Stimulated activated CD8-positive, alpha-beta memory T cell treated with anti-CD3 and anti-CD28 coated beads, Interleukin-4, amount 100 ng/mL, for 1 hour (primary cell): Measurements from ENCODE around the gene JCAD.
A peak's percentile ranks its signal among the peaks of the same experiment; 100 is the strongest.
"Not testable (repeated sequence)": the region's sequence is repeated elsewhere in the genome, so short reads cannot be mapped to it uniquely, and the experiment has no call there.

Experiments
- DNase-seq, 2 donors: peaks; one replicate each; pipeline ENCODE4 v3.0.0-alpha.2; 2020; ENCODE audit warnings: low read depth in 2 of 2, low spot score in 1 of 2

The JCAD gene, protein sequence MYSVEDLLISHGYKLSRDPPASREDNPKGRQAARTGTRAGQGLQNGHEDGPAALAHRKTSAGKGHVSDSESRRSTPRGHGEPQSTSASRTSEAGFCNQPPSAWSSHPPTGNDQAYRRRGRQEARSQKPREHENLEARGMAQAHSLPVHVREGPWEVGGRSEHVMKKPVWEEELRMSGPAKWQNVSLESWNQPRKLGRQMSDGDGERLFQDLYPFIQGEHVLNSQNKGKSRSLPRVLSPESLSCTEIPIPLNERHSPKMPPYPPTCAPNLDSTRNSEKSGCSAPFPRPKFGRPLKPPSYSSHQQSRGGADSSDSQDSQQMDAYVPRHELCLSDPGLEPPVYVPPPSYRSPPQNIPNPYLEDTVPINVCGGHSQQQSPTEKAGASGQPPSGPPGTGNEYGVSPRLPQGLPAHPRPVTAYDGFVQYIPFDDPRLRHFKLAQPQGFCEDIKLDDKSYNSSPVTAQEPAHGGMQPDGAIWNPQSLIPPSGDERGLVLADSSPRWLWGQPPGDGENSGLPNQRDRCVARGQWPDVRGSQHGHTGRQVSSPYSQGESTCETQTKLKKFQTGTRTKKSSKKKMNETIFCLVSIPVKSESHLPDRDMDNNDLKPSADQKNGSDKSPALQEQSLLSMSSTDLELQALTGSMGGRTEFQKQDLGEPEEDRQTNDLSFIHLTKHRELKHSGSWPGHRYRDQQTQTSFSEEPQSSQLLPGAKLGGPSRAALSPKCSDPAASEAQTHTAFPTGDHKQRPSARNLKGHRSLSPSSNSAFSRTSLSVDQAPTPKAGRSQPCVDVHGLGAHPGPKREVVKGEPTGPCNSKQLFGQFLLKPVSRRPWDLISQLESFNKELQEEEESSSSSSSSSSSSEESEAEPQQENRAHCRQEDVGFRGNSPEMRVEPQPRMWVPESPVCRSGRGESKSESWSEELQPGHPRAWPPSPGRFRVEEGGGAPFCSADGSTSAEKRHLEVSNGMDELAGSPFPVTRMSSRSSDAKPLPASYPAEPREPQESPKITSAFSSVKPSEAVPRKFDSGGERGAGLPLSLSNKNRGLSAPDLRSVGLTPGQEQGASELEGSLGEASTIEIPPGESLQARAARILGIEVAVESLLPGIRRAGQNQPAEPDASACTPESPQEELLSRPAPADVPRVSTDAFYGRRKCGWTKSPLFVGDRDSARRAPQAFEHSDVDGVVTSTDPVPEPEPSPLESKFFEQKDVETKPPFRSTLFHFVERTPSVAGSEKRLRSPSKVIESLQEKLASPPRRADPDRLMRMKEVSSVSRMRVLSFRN (N-terminal part only)

DNA sequence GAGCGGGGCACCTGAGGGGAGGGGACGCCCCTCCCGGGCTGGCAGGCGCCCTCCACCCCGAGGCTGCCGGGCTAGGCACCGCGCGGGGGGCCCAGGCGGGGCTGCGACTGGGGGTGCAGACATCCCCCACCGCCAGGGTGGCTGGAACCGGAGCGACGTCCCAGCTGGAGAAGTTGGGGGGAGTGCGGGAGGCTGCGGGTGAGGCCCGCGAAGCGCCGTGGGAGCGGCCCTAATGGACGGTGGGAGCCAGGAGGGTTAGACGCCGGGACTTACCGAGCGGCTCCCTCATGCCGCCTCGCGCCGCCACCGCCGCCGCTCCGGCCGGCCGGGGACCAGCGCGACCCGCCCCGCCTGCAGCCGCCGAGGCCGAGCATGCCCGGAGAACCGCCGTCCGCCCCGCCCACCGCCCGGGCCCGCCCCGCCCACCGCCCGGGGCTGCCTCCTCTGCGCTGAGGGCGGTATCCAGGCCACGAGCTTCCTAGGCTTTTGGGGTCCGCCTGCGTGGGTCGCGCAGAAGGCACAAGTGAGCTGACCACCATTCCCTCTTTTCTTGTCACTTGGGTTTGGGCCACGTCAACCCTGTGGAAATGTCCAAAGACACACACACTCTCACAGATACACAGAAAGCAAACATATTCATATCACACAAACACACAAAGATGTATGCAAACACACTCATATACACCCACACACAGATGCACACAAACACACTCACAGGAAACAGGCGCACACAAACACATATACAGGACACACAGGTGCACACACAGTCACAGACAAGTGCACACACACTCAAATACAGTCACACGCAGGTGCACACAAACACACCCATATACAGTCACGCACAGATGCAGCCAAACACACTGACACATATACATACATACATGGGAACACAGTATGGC, at the start of gene JCAD:
TSS of gene JCAD (minus strand) at position 378 of the 899 bp plus-strand sequence. CDS start 11,774 bp downstream, outside the sequence.
- DNase-seq, result peak; percentile 15 to 22

DNA sequence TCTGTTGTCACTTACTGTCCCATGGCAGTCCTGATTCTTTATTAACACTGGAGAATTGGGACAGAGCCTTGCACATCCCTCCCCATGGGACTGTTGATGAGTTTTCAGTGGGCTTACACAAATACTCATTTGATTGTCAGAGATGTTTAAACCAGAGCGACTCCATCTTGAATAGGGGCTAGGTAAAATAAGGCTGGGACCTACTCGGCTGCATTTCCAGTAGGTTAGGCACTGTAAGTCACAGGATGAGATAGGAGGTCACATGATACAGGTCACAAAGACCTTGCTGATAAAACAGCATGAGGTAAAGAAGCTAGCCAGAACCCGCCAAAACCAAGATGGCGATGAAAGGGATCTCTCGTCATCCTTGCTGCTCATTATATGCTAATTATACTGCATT, 47.6 kb upstream of the JCAD start:
- no peak for DNase-seq

DNA sequence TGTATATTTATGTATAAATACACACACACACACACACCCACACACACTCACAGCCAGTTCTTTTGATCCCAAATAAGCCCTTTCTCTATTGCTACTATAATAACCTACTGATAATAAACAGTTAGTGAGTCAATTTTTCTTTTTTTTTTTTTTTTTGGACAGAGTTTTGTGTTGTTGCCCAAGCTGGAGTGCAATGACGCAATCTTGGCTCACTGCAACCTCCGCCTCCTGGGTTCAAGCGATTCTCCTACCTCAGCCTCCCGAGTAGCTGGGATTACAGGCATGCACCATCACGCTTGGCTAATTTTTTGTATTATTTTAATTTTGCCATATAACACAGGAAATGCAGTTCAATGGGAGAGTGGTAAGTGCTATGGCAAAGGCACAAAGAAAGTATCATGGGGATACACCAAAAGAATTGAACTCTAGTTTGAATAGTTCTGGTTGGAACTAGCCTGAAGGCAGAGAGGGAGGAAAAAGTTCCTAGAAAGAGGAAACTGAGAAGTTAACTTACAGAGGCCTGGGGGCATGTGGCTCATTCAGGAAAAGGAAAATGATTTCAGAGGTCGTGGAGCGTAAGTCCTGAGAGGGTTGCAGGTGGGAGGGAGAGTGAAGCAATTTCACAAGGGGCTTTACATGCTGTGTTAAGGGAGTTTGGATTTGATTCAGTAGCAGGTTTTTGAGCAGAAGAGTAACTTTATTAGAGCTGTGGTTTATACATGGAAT, 44.4 kb upstream of the JCAD start:
- DNase-seq, result no peak

DNA sequence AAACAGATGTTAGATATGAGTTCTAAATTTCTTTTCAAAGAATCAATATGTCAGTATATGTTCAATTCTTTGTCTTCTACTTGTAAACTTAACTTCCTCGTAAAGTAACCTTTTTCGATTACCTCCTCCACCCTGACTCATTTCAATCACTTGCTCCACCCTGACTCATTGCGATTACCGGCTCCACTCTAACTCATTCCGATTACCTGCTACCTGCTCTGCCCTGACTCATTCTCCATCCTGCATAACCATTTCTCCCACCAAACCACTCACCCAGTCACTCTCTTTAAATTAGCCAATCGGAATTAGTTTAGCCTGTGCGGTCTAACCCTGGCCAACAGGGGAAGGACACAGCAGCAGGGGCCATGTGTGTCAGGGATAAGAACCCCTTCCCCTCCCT, 40.3 kb upstream of the JCAD start:
- not testable (repeated sequence) for DNase-seq

DNA sequence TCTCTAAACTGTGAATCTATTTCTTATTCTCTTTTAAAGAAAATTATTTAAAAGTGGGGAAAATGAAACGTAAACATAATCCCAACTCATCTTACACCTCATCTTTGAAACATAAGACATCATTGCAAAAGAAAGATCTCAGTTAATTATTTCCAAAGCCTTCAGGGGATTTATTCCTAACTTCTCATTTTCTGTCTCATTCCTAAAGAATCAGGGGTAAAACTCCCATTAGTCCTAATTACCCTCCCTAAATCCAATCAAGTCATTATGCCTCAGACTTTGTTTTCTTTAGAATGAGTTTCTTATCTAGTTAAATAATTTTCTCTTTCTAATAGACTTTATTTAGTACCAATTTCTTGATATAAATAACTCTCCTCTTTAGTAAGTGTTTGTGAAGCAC, 39.7 kb upstream of the JCAD start:
- DNase-seq, result no peak

DNA sequence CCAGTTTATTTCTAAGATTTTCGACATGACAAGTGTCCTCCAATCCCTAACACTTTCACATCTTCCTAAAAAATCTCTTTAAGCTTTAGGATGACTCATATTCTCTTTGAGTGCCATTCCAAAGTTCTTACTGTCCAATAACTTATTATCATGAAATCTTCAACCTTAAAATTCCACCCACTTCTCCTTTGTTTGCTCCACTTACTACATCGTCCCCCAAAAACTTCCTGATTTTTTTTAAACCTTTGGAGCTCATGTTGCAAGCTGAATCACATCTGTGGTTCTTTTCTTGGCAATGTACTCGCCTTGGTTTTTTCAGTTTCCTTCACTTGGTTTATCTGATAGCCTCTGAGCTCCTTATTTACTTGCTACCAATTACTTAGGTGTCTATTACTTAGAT, 39.2 kb upstream of the JCAD start:
- no peak for DNase-seq

DNA sequence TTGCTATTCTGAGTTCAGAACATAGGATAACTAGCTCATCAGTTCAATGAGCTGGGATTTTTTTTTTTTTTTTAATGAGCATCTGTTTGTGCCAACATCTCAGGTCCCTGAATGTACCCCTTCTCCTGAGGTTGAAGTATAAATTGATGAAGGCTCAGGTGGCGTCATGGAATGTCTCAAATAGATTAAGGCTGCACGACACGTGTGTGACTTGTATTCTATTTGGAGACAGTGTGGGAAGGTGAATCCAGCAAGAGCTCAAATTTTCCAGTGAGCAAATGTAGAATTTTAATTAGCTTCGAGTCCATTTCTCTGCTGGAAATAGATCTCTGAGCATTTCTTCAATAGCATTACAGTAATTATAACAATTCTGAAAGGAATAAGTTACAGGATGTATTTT, 37.2 kb upstream of the JCAD start:
- DNase-seq, result no peak

DNA sequence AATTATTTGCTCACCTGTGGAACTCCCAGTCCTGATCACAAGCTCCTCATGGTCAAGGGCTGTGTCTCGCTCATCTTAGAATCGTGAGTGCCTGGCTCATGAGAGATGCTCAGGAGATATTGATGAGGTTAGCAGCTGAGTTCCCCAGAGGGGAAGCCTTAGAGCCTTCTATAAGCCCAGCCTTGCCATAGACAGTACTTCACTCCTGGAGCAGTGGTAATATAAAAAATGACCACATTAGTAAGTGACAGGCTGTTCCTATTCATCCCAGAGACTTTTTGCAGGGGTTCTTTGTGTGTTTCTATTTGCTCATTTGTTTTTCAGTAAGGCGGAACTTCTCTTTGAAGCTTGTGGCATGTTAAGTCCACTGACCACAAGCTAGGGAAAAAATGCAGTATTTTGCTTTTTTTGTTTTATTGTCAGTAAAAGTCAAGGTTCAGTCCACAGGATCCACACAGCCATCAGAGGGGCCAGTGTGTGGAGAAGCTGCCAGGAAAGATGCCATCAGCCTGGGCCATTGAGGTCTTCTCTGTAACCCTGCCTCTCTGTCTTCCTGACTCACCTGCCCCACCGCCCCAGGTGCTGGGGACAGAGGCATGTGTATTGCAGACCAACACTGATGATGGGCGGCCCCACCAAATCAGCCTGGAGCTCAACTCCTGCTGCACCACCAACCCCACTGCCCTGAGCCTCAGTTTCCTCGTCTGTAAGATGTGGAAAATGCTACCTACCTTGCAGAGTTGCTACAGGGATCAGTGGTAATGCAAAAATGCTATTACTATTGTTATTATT, 36.4 kb upstream of the JCAD start:
- no peak for DNase-seq

DNA sequence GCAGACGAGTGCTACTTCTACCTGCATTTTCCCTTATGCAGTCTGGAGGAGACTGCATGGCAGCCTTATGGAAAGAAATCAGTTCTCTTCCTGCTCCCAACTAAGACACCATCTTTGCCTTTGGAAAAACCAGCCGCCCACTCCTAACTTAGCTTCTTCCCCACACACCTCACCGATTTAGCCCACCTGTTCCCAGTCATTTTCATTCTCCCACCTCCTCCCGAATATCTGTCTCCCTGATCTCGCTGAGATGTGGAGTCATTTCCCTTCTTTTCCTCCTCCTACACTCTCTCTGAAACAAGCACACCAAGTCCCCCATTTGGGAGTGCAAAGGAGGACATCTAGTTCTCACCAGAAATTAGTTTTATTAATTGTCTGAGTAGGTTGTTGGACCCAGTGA, 35.2 kb upstream of the JCAD start:
- no peak for DNase-seq

DNA sequence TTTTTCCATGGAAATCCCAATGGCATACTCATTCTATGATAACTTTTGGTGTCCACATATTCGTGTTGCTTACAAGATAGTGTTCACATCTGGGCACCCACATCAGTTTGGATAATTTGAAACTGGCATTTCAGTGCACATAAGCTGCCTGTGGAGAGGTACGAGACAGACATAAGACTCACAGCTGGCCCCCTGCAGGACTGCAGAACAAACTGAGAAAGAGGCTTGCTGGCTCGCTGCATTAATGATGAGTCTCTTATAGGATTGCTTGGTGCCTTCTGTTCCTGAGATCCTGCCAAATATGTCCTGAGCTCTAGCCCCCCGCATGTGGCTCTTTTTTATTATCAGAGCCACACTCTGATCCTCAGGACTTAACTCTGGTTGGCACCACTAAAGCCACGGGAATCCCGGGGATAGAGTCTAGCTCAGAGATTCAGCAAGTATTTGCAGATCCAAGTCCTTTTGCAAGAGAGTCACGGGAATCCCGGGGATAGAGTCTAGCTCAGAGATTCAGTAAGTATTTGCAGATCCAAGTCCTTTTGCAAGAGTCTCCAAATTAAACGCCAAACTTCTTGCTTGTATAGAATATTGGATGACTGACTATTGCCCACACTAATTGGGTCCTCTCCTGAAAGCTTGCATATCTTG, 34.0 kb upstream of the JCAD start:
- no peak for DNase-seq

DNA sequence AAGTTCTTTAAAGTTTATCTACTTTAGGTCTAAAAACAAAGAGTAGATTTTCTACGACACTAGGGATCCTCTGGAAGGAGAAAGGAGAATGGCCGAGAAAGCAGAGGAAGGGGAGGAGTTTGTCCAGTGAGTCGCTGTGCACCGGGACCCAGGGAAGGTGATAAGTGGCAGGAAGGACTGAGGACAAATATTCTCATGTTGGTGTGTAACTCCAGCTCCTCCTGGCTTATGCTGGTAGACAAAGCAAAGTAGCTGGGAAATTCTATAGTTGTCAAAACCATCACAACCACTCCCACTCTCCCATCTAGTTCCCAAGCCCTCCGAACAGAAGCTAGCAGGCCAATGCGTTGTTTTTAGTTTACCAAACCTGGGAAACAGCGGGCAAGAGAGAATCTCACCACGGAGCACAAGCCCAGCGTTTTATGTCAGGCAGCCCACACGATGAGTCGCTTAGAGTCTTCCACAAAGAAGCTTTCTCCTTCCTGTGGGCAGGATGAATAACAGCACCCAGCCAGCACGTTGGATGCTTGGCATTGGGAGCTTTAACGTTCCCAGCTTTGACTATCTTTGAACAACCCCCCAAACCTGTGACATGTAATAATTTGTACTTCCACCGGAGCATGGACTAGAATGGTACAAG, 32.9 kb upstream of the JCAD start:
- no peak for DNase-seq

DNA sequence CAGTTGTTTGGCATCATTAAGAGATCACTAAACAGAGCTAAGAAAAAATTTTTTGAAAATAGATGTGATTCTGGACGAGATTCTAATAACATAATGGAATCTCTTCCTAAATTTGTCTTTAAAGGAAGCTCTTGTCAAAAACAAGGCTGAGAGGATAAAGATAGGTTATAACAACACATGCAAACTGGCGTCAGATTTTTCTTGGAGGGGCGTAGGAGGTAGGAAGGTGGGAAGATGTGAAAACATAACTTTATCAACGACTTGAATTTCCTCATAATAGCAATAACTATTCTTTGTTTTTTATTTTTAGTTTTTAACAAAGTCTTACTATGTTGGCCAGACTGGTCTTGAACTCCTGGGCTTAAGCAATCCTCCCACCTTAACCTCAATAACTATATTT, 31.8 kb upstream of the JCAD start:
- no peak for DNase-seq

DNA sequence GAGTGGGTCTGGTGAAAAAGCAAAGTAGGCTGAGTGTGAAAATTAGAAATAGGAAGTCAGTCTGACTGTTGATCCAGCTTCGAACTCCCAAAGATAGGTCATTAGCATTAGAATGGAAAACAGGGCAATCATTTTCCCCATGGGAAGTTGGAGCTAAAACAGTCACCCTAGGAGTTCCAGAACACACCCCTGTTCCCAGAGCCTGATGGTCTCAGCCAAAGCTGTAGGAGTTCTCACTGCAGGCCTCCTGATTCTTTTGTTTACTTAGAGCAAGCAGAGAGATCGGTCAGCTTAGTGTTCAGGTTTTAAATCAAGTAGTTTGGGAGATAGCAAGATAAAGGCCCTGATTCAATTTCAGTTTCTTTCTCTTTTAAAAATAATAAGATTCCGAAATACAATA, 28.8 kb upstream of the JCAD start:
- no peak for DNase-seq

DNA sequence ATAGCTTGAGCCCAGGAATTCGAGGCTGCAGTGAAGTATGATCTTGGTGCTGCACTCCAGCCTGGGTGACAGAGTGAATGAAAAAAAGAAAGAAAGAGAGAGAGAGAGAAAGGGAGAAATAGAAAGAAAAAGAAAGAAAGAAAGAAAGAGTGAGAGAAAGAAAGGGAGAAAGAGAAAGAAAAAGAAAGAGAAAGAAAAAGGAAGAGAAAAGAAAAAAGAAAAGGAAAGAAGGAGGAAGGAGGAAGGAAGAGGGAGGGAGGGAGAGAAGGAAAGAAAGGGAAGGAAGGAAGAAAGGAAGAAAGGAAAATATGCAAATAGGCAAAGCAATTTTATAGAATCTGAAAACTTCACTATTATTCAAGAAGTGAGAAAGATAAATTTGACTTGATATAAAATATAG, 24.5 kb upstream of the JCAD start:
- no peak for DNase-seq

DNA sequence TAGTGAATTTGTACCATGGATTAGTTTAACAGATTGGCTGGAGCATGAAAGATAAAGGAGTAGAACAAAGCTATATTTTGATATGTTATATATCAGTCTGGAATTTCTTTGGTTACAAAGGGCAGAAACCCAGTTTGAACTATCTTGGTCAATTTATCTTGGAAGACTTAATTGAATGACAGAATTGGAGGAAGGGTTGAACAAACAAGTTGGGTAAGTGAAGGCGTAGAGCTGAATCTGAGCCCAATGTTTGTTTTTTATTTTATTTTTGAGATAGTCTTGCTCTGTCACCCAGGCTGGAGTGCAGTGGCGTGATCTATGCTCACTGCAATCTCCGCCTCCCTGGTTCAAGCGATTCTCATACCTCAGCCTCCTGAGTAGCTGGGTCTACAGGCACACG, 21.8 kb upstream of the JCAD start:
- no peak for DNase-seq

DNA sequence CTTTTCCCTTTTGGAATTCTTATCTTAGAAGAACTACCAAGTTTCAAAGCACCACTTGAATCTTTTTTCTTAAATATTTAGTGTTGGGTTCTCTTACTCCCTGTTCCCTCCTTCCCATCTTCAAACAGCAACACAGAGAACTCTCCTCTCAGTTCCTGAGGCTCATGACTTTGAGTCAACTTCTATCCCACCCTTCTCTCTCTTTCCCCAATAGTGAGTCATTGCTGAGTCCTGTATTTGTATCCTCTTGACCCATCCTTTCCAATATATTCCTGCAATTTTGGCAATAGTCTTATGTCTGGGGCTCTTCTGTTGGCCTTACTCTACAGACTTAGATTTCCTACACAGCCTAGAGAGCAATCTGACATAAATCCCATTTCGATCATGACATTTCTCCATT, 20.8 kb upstream of the JCAD start:
- no peak for DNase-seq

DNA sequence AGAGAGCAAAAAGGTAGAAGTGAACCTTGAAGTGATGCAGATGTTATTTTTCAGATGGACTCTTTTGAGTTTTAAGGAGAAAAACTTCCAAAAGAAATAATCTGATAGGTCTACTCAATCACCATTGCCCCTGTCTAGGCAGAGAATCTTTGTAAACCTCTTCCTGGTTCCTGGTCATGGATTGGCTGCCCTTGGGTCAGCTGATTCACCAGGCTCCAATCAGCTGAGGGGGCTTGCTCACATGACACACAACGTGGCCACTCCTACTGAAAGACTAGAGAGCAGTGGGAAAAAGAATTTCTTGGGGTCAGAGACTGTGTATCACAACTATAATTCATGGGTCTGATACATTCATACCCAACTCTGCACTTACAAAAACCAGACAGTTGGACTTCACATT, 20.0 kb upstream of the JCAD start:
- no peak for DNase-seq

DNA sequence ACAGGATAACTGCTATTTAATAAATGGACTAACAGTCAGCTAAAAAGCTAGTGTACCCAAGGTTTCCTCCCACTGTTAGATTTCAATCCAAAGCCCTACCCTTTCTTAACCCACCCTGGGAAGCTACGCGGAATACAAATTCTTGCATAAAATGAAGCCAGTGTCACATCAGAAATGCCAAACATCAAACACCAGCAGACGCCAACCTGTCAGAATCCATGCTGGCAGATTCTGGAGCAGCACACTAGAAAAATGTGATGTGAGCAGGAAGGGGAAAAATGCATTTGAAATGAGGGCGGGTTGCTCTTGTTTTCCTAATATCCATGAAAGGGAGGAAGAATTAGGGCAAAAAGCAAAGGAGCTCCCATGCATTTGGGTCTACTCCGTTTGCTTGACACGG, 16.1 kb upstream of the JCAD start:
- no peak for DNase-seq
